Measurements from ENCODE around the gene ARMS2. TPM values are rescaled to one million over a fixed set of nuclear protein-coding genes. Genes with fewer than 3 reads are reported as not detected.

ARMS2 gene
- total RNA-seq, result not detected
- long read RNA-seq, result 0 reads

- ATAC-seq (no peak), DNase-seq (no peak)
- no peak for TF ChIP-seq CTCF (IDR thresholded peaks at IDR 0.05)
- Histone ChIP-seq H3K27ac (no peak within 1 kb of the TSS), H3K4me1 (no peaks in the 10 kb centered on the region), H3K27me3 (no peaks in the 10 kb centered on the region), H3K4me3 (no peak within 1 kb of the TSS), H3K9me3 (no peaks in the 10 kb centered on the region), H3K36me3 (no peaks in the 10 kb centered on the region)
- intact Hi-C loops (cut with DNase I), result no loop called here
Measured at GRCh38 chr10:122454603-122455080, at the start of gene ARMS2. ARMS2 (plus strand) TSS chr10:122454653; CDS start chr10:122454728, 75 bp downstream.

- no peak overlapping the region for H3K27ac ChIP-seq
- peaks cover 8% of the 10 kb centered on the region for H3K36me3 ChIP-seq
- no peak for TF ChIP-seq CTCF (IDR thresholded peaks at IDR 0.05)
- DNase-seq (no peak), ATAC-seq (no peak)
- no peak overlapping the region for H3K4me3 ChIP-seq
- intact Hi-C loops (cut with DNase I), result no loop called here
- H3K4me1 ChIP-seq, result no peaks in the 10 kb centered on the region
- no peaks in the 10 kb centered on the region for H3K27me3 ChIP-seq
- no peaks in the 10 kb centered on the region for H3K9me3 ChIP-seq
Measured at GRCh38 chr10:122407375-122408125, 46.9 kb upstream of the ARMS2 start.

DNA sequence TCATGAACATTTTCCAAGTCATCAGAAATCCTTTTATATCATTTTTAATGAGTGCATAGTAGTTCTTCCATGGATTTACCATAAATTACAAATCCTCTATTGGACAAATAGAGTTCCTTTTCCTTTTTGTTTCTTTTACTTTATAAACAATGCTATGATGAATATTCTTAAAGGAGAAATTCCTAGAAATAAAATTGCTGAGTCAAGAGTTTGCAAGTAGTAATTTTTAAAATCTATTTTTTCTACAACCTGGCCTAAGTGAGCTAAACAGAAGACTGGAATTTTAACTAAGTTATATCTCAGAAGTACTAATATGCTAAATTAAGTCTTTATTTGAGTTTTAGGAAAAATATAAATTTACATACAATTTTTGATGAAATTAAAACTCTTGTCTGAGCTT, 41.1 kb upstream of the ARMS2 start:
- no peak for TF ChIP-seq CTCF (IDR thresholded peaks at IDR 0.05)
- no peak for ATAC-seq
- intact Hi-C loops (cut with DNase I), result no loop called here

DNA sequence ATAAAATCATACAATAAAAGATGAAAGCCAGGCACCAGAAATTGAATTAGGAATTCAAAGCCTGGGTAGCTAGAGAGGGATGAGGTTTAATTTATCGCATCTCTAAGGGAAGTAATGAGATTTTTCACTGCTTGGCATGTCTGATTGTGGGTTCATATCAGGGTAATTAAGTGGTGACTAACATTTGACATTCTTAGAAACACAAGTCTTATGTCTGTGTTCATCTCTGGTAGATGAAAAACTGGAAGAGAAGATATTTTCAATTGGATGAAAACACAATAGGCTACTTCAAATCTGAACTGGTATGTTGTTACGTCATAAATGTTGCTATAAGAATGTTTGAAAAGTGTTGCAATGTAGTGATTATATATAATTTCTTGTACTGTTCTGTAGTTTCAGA, 36.8 kb upstream of the ARMS2 start:
- intact Hi-C loops (cut with DNase I), result no loop called here
- Histone ChIP-seq H3K4me1 (peaks cover 40% of the 10 kb centered on the region), H3K36me3 (peaks cover 32% of the 10 kb centered on the region), H3K9me3 (no peaks in the 10 kb centered on the region), H3K27ac (no peak overlapping the region), H3K27me3 (no peaks in the 10 kb centered on the region), H3K4me3 (no peak overlapping the region)
- ATAC-seq (no peak), DNase-seq (no peak)
- no peak for TF ChIP-seq CTCF (IDR thresholded peaks at IDR 0.05)

More for the DNA sequence above, 41.1 kb upstream of the ARMS2 start:
- no peaks in the 10 kb centered on the region for H3K27me3 ChIP-seq
- H3K9me3 ChIP-seq, result no peaks in the 10 kb centered on the region
- H3K36me3 ChIP-seq, result peaks cover 30% of the 10 kb centered on the region
- no peak for DNase-seq
- H3K4me1 ChIP-seq, result peaks cover 11% of the 10 kb centered on the region
- H3K4me3 ChIP-seq, result no peak overlapping the region
- H3K27ac ChIP-seq, result no peak overlapping the region

DNA sequence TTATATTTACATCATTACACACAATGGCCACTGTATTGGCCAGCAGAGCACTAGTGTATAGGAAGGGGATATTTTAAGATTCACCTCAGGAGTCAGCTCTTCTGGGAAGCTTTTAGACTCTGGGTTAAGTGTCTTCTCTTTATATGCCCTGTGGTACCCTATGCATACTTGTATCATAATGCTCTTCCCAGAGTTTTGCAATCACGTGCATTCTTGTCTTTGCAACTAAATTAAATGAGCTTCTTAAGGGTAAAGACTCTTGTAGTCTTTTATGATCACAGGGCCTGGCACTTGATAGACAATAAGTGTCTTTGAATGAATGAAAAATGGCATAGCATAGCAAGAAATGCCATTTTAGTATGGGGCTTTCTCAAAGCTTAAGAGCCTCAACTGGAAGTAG, 35.4 kb upstream of the ARMS2 start:
- DNase-seq (no peak), ATAC-seq (no peak)
- no peak overlapping the region for H3K4me3 ChIP-seq
- H3K27me3 ChIP-seq, result no peaks in the 10 kb centered on the region
- peaks cover 19% of the 10 kb centered on the region for H3K36me3 ChIP-seq
- peaks cover 41% of the 10 kb centered on the region for H3K4me1 ChIP-seq
- H3K9me3 ChIP-seq, result no peaks in the 10 kb centered on the region
- no peak for TF ChIP-seq CTCF (IDR thresholded peaks at IDR 0.05)
- intact Hi-C loops (cut with DNase I), result no loop called here
- H3K27ac ChIP-seq, result no peak overlapping the region
